Activated T-cell treated with anti-CD3 and anti-CD28 coated beads for 1 hour (primary cell): ENCODE results near the gene AIF1L.

Source experiments
- DNase-seq: peaks from one replicate; pipeline ENCODE4 v3.0.0-alpha.2; 2020; ENCODE audit warnings: low read depth

Gene AIF1L

DNA sequence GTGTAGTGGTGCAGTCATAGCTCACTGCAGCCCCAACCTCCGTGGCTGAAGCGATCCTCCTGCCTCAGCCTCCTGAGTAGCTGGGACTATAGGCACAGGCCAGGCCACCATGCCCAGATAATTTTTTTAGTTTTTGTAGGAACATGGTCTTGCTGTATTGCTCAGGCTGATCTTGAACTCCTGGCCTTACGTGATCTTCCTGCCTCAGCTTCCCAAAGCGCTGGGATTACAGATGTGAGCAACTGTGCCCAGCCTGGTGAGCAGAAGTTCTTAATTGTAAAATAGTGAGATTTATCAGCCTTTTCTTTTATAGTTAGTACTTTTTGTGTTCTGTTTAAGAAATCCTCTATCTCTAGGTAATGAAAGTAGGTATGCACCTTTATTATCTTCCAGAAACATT, 71.6 kb downstream of the AIF1L start:
- no peak for DNase-seq

DNA sequence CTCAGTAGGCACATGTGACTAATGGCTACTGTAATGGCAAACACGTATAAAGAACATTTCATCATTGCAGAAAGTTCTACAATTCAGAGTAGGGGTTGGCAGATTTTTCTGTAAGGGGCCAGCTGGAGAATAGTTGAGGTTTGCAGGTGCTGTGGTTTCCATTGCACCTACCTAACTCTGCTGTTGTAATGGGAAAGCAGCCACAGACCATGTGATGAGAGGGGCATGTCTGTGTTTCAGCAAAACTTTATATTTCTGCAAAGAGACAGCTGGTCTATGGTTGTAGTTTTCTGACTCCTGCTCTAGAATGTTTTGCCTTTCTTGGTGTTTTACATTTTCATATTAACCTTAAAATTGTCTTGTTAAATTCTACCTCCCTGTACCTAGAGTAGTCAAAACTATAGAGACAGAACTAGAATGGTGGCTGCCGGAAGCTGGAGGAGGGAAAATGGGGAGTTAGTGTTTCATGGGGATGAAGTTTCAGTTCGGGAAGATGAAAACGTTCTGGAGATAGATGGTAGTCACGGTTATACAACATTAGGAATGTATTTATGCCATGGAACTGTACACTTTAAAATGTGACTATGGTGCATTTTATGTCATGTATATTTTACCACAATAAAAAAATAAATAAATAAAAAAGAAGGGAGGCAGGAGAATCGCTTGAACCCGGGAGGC, 73.4 kb downstream of the AIF1L start:
- no peak for DNase-seq
